Suprapubic skin (tissue), 4 donors: ENCODE results near the gene MBD2. TPM values are rescaled to one million over a fixed set of nuclear protein-coding genes. Genes with fewer than 3 reads are reported as not detected.
"Not testable (repeated sequence)": the region's sequence is repeated elsewhere in the genome, so short reads cannot be mapped to it uniquely, and the experiment has no call there.

Experiments used
- DNase-seq, 2 donors: peaks; one replicate each; pipeline ENCODE4 v3.0.0-alpha.2; 2019; ENCODE audit warnings: low spot score in 2 of 2
- H3K27ac ChIP-seq: fragments of 200-600 bp; sonication (generic); one replicate; pipeline ENCODE4 v1.5.1; 2019
- H3K27me3 ChIP-seq: fragments of 200-600 bp; sonication (generic); one replicate; pipeline ENCODE4 v1.5.1; 2019
- H3K36me3 ChIP-seq: fragments of 200-600 bp; sonication (generic); one replicate; pipeline ENCODE4 v1.5.1; 2019
- H3K4me1 ChIP-seq: fragments of 200-600 bp; sonication (generic); one replicate; pipeline ENCODE4 v1.5.1; 2019
- H3K4me3 ChIP-seq: fragments of 200-600 bp; sonication (generic); one replicate; pipeline ENCODE4 v1.5.1; 2019; ENCODE audit warnings: mild to moderate bottlenecking
- H3K9me3 ChIP-seq: fragments of 200-600 bp; sonication (generic); one replicate; pipeline ENCODE4 v1.5.1; 2019
- EP300 ChIP-seq: sonication (generic); formaldehyde crosslinking; IDR thresholded peaks from one replicate; pipeline ENCODE4 v1.6.1; 2017; ENCODE audit warnings: antibody characterized with exemption
- POLR2A ChIP-seq, 2 donors: fragments of 450-650 bp; IDR thresholded peaks; one replicate each; pipeline ENCODE4 v1.6.1; 2017; ENCODE audit warnings: antibody characterized with exemption in 2 of 2, mild to moderate bottlenecking in 2 of 2, moderate library complexity in 2 of 2
- POLR2AphosphoS5 ChIP-seq, 3 donors: sonication (generic); formaldehyde crosslinking; IDR thresholded peaks; one replicate each; pipeline ENCODE4 v1.6.1; 2017; ENCODE audit warnings: antibody characterized with exemption in 3 of 3
- WGBS: methylation state at CpG from one replicate; pipeline ENCODE4 v1.1.5; 2018; 5-methylcytosine and 5-hydroxymethylcytosine counted together
- total RNA-seq, 4 donors: library from RNA; depleted of rRNA; stranded (reverse); fragments of >200 nt; gene quantifications; one replicate each; pipeline ENCODE4 v1.1.0, GENCODE V29; 2016
- TF ChIP-seq, protein P1 (sequence below), 2 donors: fragments of 200-600 bp in 1 of 2; fragments of 450-650 bp in 1 of 2; sonication (generic) in 1 of 2; IDR thresholded peaks; one replicate each; pipeline ENCODE4 v1.5.1; 2016 to 2019; ENCODE audit warnings: antibody characterized with exemption in 2 of 2, mild to moderate bottlenecking in 1 of 2, moderate library complexity in 1 of 2

The MBD2 gene
- total RNA-seq, 4 donors from 2014 or later, result 40.8 to 55.8 (median 45.0) TPM

DNA sequence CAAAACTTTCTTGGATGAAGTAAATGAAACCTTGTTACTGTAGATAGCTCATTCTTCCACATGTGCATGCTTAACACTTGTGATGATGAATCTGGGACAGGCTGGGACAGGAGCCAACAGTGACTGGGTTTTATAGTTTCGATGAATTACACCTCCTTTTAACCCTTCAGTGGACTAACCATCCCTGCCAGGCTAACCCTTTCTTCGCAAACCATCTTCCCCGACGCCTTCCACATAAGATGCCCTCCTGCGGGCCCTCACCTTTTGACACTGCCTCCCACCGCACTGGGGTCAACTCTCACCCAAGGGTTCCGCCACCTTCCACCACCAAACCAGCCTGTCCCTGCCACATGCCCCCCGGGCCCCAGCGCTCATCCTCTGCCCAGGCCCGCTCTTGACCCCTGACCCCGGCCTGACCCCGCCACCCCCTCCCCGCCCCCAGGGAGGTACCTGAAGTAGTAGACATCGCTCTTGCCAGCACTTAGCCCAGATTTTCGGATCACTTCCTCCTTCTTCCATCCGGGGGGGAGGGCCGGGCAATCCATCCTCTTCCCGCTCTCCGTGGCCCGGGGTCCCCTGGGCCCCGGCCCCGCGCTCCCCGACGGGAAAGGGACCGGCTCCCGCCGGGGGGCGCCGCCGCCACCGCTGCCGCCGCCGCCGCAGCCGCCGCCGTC, 764 bp downstream of the MBD2 start:
- H3K27me3 ChIP-seq, result no peaks in the 10 kb centered on the region
- H3K27ac ChIP-seq, result peak overlapping the region; percentile 93
- H3K36me3 ChIP-seq, result no peaks in the 10 kb centered on the region
- TF ChIP-seq POLR2A (IDR thresholded peaks at IDR 0.05) (no peak), POLR2AphosphoS5 (IDR thresholded peaks at IDR 0.05) (no peak)
- TF ChIP-seq, protein P1, sequence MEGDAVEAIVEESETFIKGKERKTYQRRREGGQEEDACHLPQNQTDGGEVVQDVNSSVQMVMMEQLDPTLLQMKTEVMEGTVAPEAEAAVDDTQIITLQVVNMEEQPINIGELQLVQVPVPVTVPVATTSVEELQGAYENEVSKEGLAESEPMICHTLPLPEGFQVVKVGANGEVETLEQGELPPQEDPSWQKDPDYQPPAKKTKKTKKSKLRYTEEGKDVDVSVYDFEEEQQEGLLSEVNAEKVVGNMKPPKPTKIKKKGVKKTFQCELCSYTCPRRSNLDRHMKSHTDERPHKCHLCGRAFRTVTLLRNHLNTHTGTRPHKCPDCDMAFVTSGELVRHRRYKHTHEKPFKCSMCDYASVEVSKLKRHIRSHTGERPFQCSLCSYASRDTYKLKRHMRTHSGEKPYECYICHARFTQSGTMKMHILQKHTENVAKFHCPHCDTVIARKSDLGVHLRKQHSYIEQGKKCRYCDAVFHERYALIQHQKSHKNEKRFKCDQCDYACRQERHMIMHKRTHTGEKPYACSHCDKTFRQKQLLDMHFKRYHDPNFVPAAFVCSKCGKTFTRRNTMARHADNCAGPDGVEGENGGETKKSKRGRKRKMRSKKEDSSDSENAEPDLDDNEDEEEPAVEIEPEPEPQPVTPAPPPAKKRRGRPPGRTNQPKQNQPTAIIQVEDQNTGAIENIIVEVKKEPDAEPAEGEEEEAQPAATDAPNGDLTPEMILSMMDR (IDR thresholded peaks at IDR 0.05), result peak in 1 of 2 donors; percentile 8
- peak overlapping the region; percentile 81 for H3K4me3 ChIP-seq
- WGBS, result under 1% methylated on average over 17 of the region's 39 CpGs
- no peaks in the 10 kb centered on the region for H3K9me3 ChIP-seq
- H3K4me1 ChIP-seq, result peaks cover 43% of the 10 kb centered on the region
- peak in 1 of 2 donors; percentile 86 for DNase-seq

- no peak for DNase-seq
- WGBS, result 8% methylated on average over 5 of the region's 5 CpGs
- no peaks in the 10 kb centered on the region for H3K36me3 ChIP-seq
Observed at GRCh38 chr18:54222922-54223567, 1.4 kb downstream of the MBD2 start.

DNA sequence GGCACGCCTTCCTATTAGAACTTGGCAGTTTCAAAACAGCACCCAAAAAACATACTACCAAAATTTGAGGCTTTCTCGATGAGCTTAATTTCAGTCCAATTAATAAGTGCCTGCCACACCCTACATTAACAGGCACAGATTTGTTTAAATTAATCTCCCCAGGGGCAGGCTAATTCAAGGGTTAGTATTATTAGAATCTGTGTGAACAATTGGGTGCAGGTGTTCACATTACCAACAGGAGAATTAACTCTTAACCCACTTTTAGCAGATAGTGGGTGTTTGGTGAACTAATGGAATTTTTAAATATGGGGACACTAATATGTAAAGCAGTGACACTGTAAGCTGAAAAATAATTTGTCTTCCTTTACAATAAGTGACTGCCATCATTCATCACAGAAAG, 4.1 kb downstream of the MBD2 start:
- Histone ChIP-seq H3K4me3 (no peak overlapping the region), H3K27ac (no peak overlapping the region), H3K4me1 (peaks cover 63% of the 10 kb centered on the region), H3K9me3 (no peaks in the 10 kb centered on the region), H3K27me3 (no peaks in the 10 kb centered on the region), H3K36me3 (no peaks in the 10 kb centered on the region)
- no peak for DNase-seq
- TF ChIP-seq EP300, result no peak
- TF ChIP-seq POLR2A (IDR thresholded peaks at IDR 0.05), result no peak
- TF ChIP-seq, protein P1 (IDR thresholded peaks at IDR 0.05), result no peak
- TF ChIP-seq POLR2AphosphoS5 (IDR thresholded peaks at IDR 0.05), result no peak
- WGBS, result 48% methylated on average over 2 of the region's 2 CpGs

More at GRCh38 chr18:54222922-54223567, 1.4 kb downstream of the MBD2 start:
- Histone ChIP-seq H3K9me3 (no peaks in the 10 kb centered on the region), H3K4me3 (peak overlapping the region; percentile 81), H3K27me3 (no peaks in the 10 kb centered on the region), H3K27ac (peak overlapping the region; percentile 93), H3K4me1 (peaks cover 50% of the 10 kb centered on the region)
- TF ChIP-seq, protein P1 (IDR thresholded peaks at IDR 0.05), result peak; percentile 28 to 32
- TF ChIP-seq POLR2A (IDR thresholded peaks at IDR 0.05) (no peak), EP300 (no peak)

- not testable (repeated sequence) for H3K36me3 ChIP-seq, H3K4me3 ChIP-seq, H3K27ac ChIP-seq, H3K9me3 ChIP-seq, DNase-seq, H3K27me3 ChIP-seq
- peaks cover 58% of the 10 kb centered on the region for H3K4me1 ChIP-seq
- WGBS, result 94% methylated on average over 6 of the region's 6 CpGs
Observed at GRCh38 chr18:54218803-54219202, 5.7 kb downstream of the MBD2 start.

DNA sequence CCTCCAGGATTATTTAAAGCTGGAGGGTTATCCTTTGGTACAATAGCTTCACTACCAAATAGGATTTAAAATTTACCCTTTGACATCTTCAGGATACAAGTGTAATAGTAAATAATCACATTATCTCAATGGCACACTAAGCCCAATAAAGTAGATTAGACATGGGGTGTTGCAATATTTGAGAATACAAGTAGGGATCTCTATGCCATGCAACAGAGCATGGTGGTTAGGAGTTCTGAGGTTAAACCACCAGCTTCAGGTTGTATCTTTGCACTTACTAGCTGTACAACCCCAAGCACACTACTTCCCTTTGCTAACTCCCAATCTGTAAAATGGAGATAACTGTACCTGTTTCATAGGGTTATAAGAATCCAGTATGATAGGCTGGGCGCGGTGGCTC, 6.2 kb downstream of the MBD2 start:
- WGBS, result 100% methylated on average over 2 of the region's 2 CpGs
- Histone ChIP-seq H3K27ac (no peak overlapping the region), H3K9me3 (no peaks in the 10 kb centered on the region), H3K27me3 (no peaks in the 10 kb centered on the region), H3K4me3 (no peak overlapping the region), H3K36me3 (no peaks in the 10 kb centered on the region), H3K4me1 (peaks cover 55% of the 10 kb centered on the region)
- TF ChIP-seq EP300 (no peak), POLR2A (IDR thresholded peaks at IDR 0.05) (no peak), POLR2AphosphoS5 (IDR thresholded peaks at IDR 0.05) (no peak)
- TF ChIP-seq, protein P1 (IDR thresholded peaks at IDR 0.05), result no peak
- DNase-seq, result no peak
